Glomerular visceral epithelial cell (primary cell): ENCODE data around the gene FAAP100.

Source experiments
- DNase-seq: peaks from one replicate; pipeline ENCODE4 v3.0.0-alpha.2; 2016; ENCODE audit errors: extremely low spot score

FAAP100 gene

GRCh38 chr17:81524865-81525159 lies 27.3 kb downstream of the FAAP100 start:
- no peak for DNase-seq

- no peak for DNase-seq
Measured at GRCh38 chr17:81524039-81524864, 27.9 kb downstream of the FAAP100 start.

DNA sequence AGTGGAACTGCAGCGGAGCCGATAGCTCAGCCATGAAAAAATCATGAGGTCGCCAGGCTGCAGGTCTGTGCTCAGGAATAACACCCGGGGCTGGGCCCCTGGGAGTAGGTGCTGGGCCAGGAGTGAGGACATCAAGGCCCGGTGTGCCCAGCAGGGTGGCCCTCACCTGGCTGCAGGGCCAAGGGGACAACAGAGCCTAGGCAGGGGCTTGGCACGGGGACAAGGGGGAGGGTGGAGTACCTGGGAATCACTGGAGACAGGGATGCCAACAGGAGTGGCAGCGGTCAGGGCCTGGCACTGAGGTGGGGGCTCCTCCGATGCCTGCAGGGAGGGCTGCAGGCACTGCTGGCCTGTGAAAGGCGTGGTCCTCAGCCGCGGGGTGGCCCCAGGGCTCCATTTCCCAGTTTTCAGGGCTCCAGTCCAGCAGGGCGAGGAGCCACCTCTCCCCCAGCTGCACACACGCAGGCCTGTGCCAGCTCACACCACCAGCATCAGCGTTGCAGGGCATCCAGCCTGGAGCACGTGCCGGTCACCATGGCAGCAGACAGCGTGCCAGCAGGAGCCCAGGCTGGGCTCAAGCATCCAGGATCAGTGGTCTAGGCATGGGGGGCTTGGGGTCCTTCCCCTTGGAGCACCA lies 28.6 kb downstream of the FAAP100 start:
- DNase-seq: no peak

GRCh38 chr17:81522491-81523401 lies 29.4 kb downstream of the FAAP100 start:
- DNase-seq: peak; percentile 50

- DNase-seq: no peak
Measured at GRCh38 chr17:81520021-81520901, 31.9 kb downstream of the FAAP100 start.

DNA sequence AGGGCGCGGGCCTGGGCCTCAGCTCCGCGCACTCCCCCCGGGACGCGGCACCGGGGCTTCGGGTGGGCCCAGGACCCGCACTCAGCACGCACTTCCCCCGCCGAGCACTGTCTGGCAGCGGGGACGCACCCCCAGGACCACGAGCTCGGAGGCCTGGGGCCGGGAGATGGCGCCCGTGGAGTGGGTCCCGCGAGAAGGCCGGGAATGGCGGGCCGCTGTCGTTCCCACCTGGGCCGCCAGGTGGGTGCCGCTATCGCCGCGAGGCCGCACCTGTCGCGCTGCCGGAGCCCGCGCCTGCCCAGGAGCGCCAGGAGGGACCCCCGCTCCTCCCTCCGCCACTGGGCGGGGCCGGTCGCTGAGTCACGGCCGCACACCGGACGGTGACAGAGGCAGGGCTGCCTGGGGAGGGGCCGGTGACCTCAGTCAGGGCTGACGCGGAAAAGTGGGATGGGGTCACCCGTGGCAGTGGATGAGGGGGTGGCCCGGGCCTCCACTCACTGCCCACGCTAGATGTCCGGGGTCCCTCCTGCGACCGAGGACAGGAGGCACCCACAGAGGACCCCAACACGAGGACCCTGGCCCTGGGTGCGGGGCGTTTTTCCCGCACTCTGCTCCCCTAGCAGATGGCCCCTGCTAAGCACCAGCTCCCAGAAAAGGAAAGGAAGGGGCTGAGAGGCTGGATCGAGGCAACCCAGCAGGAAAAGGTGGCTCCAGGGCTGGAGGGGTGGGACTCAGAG lies 32.7 kb downstream of the FAAP100 start:
- DNase-seq: peak; percentile 61

DNA sequence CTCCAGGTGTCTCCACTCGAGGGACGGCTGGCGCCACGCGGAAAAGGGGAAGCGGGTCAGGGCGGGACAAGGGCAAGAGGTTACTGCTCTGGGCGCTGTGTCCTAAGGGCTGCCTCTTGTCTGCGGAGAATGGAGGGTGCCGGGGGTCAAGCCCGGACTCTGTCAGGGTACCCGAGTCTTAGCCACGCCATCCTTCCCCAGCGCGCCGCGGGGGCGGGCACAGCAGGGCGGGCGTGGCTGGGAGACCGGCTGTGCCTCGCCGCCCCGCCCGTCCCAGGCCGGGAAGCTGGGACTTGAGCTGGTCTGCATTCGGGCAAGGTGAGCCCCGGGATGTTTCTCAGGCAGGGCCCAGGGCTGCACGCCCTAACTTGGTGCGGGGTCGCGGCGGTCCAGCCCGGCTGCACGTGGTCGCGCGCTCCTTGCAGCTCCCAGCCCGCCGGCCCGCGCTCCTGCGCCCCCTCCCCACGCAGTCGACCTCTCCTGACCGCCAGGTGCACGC lies 33.3 kb downstream of the FAAP100 start:
- DNase-seq: peak; percentile 51

- no peak for DNase-seq
Measured at GRCh38 chr17:81518113-81518784, 33.9 kb downstream of the FAAP100 start.

DNA sequence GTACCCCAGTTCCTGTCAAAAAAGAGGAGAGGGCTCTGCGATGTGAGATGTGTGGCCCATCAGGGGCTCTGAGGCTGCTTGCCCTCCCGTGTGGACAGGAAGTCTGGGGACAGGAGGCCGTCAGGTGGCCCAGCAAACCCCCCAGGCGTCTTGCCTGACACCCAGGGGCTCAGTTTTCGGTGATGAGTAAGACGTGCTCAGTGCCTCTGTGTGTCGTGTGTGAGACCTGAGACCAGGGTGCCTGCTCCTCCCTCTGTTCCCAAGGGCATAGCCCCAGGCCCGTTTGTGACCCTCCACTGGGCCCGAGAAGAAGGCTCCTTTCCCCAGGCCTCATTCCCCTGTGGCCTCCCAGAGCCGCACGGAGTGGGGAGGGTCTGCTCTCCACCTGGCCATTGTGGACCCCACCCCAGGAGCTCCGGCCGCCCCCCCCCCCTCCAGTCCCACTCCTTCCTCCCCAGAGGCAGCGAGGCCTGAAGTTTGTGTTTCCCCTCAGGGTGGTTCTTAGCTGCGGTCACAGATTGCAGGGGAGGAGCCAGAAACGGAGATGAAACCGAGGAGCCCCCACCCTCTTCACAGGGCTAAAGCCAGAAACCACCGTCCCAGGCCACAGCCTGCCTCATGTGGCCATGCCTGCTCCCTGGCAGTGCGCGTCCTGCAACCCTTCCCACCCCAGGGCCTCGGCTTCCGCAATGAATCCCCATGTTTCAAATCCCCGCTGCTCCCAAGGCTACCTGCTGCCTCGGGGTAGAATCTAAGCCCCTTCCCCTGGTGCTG lies 34.6 kb downstream of the FAAP100 start:
- DNase-seq: peak; percentile 69

DNA sequence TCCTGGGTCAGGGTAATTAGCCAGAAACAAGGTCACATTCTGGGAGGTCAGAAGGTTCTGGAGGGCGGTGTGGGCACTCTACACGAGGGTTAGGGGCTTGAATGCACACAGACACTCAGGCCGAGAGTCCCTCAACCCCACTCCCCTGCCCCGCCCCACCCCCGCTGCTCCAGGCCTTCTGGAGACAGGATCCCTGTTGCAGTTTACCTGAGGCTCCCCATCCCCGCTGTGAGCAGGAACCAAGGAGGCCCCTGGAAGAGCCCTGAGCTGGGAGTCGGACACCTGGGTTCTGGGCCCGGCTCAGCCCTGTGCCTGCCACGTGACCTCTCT lies 35.2 kb downstream of the FAAP100 start:
- no peak for DNase-seq

- DNase-seq: no peak
Measured at GRCh38 chr17:81516439-81516838, 35.7 kb downstream of the FAAP100 start.

DNA sequence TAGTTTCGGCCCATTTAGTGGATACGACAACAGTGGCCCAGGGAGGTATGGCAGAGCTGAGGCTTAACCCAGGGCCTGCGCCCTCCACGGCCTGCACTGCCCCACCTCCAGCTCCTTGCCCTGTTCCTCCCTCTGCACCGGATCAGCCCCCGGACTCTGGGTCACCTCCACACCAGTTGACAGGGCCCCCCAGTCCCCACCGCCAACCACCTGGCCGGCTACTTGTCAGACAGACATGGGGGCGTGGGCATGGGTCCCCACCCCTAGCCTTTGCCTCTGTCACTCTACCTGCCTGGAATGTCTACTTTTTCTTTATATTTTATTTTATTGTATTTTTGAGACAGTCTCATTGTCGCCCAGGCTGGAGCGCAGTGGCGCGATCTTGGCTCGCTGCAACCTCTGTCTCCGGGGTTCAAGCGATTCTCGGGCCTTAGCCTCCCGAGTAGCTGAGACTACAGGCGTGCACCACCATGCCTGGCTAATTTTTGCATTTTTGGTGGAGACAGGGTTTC lies 36.6 kb downstream of the FAAP100 start:
- no peak for DNase-seq

- peak; percentile 86 for DNase-seq
Measured at GRCh38 chr17:81514739-81515529, 37.2 kb downstream of the FAAP100 start.

GRCh38 chr17:81514489-81514738 lies 37.7 kb downstream of the FAAP100 start:
- DNase-seq: peak; percentile 44

DNA sequence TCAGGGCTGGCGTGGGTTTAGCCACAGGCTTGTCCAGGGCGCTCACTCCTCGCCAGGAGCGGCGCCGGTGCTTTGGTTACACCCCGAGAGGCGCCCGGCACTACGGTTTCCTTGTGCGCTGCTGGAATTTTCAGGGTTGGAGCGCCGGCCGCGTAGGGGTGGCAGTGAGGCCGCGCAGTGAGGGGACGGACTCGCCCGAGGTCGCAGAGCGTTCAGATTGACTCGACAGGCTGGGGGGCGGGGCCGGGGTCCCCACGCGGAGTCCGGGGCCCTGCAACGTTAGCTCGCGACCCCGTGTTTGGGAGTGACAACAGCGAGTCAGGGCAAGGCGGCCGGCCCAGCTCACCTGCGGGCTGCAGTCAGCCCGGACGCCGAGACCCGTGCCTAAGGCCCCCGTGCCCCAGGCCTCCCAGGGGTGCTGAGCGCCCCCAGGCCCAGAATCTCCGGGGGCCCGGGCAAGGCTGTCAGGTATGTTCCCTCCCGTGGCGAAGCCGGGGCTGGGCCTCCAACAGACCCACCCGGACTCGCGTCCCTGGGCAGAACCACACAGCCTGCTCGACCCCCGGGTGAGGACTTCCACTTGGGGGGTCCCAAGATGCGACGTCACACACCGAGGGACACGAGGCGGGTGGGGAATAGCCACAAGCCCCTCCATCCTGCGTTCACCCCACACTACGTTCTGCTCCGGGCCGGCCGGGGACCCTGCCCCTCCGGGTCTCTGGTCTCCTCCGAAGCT lies 38.2 kb downstream of the FAAP100 start:
- peak; percentile 75 for DNase-seq

- DNase-seq: peak; percentile 70
Measured at GRCh38 chr17:81513372-81513752, 38.8 kb downstream of the FAAP100 start.

GRCh38 chr17:81512562-81513371 lies 39.4 kb downstream of the FAAP100 start, which contains the start of gene ACTG1:
ACTG1 (minus strand) TSS chr17:81512799; CDS start chr17:81512354, 445 bp downstream.
- peak; percentile 97 for DNase-seq
